Right forelimb (tissue), 1 donor: ENCODE data around the gene GPAT3.
"Not testable (repeated sequence)": the region's sequence is repeated elsewhere in the genome, so short reads cannot be mapped to it uniquely, and the experiment has no call there.

ENCODE experiments used
- DNase-seq: peaks from one replicate; pipeline ENCODE4 v3.0.0-alpha.2; 2018

The GPAT3 gene

DNA sequence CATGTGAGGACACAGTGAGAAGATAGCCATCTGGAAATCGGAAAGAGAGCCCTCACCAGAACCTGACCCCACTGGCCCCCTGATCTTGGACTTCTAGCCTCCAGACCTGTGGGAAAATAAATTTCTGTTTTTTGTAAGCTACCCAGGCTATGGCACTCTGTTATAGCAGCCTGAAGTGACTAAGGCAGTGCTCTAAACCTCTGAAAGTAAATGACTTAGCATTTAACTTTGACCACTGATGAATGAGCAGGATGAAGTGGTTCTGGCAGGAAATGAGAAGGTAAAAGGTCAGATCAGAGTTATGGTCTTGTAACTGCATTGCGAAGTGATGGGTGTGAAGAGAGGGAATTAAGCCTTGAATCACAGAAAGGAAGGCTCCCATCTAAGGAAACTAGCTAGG, 17.0 kb downstream of the GPAT3 start:
- DNase-seq: no peak

DNA sequence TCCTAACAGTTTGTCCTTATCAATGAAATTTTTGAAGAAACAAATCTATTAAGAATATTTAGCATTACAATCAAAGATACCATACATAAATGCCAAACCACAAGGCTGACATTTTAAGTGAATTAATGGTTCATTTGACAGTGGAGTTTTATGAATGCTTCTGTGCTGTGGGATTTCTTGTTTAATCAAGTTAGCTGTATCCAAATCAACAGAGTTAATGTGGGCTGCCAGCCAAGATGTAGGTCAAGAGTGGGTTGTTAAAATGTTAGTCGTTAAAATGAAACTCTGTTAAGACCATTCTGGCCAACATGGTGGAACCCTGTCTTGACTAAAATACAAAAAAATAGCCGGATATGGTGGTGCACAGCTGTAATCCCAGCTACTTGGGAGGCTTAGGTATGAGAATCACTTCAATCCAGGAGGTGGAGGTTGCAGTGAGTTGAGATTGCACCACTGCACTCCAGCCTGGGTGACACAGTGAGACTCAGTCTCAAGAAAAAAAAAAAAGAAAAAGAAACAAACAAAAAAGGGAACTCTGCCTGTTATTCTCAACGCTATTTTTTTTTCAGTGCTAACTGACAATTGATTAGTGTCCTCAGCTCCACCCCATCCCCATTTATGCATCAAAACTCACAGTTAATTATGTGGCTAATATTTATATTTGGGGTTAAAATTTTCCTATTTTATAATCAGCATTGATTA, 20.2 kb downstream of the GPAT3 start:
- DNase-seq: no peak

DNA sequence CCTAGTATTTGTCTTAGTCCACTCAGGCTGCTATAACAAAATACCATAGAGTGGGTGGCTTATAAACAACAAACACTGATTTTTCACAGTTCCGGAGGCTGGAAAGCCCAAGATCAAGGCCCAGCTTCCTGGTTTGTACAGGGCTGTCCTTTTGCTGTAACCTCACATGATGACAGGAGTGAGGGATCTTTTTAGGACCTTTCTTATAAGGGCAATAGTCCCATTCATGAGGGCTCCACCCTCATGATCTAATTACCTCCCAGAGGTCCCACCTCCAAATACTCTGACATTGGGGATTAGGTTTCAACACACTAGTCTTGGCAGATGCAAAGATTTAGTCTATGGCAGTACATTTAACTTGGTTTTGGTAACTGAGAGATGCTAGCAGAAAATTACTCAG, 20.9 kb downstream of the GPAT3 start:
- DNase-seq: no peak

DNA sequence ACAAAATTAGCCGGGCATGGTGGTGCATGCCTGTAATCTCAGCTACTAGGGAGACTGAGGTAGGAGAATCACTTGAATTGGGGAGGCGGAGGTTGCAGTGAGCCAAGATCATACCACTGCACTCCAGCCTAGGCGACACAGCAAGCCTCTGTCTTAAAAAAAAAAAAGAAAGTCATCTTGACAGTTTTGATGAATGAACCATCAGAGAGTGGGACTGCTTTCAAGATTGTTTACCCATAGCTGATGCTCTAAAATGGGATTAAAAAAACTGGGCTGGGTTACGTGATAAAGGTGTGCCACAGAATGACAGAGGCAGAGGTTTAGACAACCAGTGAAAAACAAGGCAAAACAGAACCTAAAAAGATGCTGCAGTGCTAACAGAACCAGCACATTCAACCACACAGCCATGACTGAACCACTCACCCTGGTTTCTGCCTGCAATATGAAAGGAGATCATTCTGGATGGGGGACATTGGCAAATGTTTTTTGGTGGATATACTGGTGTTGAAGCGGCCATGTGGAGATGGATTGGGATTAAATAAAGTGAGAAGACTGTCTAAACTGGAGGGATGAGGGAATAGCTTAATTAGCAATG, 22.2 kb downstream of the GPAT3 start:
- DNase-seq: no peak

DNA sequence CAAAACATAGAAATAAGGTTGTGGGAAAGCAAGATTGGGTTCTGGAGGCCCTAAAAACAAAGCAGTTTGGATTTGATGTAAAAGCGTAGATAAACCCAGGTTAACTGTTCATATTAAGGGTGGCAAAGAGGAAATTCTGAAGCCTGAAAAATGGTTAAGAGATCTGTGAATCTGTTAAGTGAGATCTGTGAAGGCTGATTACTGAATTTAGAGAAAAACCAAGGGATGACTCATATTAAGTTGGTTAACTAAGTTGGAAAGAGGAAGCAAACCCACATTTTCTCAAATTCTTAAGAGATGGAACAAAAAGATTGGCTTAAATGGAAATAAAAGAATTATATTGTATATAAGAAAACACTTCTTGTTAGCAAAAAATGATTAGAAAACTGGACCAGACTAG, 22.8 kb downstream of the GPAT3 start:
- DNase-seq: no peak

DNA sequence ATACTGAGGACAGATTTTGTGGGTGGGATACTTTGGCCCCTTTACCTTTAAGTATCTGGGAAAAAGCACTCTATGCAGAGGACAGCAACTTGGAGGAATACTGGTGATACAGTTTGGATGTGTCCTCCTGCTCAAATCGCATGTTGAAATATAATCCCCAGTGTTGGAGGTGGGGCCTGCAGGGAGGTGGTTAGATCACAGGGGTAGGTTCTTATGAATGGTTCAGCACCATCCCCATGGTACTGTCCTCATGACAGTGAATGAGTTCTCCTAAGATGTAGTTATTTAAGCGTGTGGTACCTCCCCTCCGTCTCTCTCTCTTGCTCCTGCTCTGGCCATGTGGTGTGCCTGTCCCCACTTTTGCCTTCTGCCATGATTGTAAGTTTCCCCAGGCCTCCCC, 24.6 kb downstream of the GPAT3 start:
- no peak for DNase-seq

DNA sequence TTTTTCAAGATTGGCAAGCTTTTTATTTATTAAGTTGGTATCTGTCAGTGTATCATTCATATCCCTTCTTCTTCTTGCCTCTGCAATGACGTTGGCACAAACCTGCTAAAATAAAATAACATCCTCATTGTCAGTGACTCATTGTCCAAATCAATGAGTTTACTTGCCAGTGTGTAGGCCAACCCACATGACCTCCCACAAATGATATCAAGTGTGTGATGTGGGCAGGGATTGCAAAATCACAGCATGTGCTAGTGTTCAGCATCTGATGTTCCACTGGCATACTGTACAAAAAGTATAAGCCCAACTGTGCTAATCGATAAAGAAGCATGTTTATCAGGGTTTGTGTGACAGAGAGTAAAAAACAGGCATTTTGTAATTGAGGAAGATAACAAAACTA, 25.5 kb downstream of the GPAT3 start:
- DNase-seq: no peak

DNA sequence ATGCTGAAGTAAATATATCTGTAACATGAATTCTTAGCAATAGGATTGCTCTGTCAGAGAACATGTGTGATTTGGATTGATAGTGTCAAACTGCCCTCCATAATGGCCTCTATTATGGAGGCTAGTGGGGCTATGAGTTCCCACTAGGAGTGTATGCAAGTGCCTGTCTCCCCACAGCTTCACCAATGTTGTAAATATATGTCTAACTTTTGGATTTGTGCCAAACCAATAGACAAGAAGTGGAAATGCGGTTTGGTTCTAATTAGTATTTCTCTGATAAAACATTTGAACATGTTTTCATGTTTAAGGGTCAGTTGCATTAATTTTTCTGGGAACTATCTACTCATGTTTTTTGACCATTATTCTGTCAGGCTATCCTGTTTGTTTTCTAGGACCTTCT, 28.1 kb downstream of the GPAT3 start:
- DNase-seq: no peak

DNA sequence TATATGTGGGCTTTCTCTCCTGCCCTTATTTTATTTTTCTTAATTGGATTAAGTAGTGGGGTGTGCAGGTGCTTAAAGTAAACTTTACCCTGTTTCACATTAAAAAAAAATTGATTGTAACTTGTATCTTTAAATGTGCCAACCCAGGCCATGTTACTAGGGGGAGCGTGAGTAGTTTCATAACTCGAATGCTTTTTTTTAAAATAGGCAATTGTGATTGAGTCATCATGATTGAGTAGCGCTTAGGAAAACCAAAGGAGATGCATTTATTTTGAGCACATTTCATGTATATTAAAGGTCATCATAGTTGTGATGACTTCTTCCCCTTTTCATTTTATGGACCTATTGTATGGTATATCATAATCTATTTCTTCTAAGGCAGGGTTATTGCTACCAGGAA, 32.2 kb downstream of the GPAT3 start:
- no peak for DNase-seq

DNA sequence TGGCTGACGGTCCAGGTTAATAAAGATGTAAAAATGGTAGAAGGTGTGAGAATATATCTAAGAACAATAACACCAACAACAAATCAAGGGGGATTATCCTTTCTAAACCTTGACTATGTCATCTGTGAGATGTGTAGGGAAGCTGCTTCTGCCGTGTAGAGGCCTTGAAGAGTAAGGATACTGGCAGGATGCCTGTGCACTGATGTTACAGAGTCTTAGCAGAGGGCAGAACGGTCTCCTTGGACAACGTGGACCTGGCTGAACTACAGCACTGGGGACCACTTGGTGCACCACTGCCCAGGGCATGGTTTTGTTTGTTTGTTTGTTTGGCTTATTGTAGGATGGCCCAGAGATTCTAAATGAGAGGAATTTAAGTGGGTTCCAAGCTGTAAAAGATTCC, 33.5 kb downstream of the GPAT3 start:
- DNase-seq: no peak

DNA sequence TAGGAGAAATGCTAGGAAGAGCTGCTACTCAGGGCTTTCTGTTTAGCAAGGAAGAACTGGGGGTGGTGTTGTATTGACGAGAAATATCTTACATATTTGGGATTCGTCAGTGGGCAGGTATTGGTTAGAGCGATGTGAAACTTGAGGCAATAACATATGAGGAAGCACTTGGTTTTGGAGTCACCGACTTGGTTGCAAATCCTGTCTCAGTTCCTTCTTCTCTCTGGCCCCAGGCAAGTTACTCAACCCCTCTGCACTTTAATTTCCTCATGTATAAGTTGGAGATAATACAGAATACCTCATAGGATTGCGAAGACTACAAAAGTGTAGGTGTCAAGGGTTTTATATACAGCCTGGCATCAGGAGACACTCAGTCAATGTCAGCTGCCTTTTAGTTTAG, 34.1 kb downstream of the GPAT3 start:
- DNase-seq: no peak

DNA sequence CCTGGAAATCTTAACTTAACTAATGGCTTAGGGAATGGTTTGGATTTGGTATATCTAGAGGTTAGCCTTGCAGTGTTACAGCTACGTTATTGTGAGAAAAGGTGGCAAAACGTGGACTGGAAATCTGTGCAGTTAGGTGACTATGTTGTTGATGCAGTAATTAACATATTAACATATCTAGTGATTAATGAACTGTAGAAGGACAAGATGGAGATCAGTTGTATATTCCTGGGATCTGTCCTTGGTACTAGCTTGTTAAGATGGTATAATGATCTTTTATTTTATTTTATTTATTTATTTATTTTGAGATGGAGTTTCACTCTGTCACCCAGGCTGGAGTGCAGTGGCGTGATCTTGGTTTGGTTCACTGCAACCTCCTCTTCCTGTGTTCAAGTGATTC, 36.9 kb downstream of the GPAT3 start:
- no peak for DNase-seq

DNA sequence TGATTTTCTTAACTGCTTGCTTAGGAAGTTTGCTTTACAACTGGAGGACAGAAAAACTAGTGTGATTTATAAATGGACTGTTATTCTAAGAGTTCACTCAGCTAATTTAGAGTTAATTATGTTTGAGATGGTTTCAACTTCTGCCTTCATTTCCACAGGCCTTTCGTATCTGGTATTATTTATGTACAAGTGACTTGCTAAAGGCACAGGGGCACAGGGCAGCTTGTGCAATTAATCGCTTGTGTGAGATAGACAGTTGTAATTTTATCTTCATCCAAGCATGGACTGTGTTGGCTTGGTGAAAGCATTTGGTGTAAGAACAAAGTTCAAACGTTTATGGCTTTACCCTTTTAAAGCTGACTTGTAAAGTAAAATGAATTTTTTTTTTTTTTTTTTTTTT, 38.3 kb downstream of the GPAT3 start:
- DNase-seq: no peak

DNA sequence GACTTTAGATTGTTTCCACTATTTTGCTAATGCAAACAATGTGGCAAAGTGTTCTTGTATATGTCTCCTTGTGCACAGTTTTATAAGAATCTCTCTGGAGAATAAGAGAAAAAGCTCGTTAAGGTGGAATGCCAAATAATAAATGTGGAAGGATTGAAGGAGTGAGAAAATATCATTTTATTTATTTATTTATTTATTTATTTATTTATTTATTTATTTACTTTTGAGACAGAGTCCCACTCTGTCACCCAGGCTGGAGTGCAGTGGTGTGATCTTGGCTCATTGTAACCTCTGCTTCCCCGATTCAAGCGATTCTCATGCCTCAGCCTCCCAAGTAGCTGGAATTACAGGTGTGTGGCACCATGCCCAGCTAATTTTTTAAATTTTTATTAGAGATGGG, 40.3 kb downstream of the GPAT3 start:
- not testable (repeated sequence) for DNase-seq

DNA sequence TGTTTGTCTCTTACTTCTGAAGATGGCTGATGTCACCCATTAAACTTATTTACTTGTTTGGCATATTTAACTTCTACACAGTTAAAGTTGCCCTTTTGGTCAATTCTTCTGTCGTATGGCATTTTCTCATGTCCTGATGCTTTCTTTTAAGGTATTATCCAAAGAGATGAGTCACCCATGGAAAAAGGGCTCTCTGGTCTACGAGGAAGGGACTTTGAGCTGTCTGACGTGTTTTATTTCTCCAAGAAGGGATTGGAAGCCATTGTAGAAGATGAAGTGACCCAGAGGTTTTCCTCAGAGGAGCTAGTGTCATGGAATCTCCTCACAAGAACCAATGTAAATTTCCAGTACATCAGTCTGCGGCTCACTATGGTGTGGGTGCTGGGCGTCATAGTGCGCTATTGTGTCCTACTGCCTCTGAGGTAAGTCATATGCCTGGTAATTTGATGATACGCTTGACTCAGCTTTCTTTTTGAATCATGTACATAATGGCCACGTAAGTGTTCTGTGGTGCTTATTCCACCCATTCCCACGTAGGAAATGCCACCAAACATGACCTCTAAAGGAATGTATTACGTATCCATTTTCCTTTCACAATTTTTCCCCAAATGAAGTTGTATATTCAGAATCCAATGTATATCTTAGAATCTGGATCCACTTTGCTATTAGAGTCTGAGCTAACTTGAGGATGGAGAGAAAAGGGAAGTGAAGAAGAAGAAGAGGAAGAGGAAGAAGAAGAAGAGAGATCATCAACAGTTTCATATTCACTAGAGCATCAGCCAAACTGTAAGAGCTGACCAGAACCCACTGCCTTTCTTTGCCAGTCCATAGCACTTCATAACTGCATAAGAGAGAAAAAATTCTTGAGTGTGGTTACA, 45.7 kb downstream of the GPAT3 start:
- no peak for DNase-seq

DNA sequence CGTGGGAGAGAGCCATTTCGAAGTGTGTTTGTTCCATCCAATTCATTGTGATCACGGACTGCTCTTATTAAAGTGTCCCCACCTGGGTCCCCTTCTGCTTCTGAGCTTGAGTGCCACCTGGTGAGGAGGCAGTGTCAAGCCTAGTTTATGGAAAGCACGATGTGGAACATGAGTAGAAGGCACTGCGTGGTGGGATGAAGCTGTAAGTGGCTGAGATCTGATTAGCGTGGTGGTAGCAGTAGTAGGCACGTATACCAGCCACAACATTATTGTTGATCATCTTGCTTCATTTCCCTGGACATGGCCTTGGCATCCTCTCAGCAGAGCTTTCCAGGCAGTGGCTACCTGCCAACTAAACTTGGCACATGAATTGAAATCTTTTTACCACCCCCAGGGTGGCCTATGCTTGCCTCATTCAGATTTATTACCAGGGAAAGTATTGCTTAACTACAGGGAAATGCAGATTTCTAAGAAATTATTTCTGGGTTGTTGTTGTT, 46.4 kb downstream of the GPAT3 start:
- DNase-seq: no peak

DNA sequence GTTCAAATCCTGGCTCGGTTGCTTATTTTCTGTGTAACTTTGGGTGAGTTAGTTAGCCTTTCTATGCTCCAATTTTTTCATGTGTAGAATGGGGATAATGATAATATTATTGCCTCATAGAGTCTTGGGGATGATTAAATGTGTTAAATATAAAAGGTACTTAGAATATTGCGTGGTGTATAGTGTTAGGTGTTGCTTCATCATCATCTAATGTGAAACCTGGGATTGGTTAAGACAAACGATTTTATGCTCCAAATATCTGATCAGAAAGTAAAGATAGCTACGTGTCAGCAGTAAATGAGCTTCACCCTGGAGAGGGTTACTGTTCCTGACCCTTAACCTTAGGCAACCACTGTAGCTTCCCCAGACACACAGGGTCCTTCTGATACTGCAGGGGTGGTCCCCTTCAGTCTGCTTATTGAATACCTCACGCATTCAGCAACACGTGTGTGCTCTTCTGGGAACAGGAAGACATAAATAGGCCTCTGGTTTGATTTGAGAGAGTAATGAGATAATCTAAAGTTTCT, 50.1 kb downstream of the GPAT3 start:
- DNase-seq: no peak

DNA sequence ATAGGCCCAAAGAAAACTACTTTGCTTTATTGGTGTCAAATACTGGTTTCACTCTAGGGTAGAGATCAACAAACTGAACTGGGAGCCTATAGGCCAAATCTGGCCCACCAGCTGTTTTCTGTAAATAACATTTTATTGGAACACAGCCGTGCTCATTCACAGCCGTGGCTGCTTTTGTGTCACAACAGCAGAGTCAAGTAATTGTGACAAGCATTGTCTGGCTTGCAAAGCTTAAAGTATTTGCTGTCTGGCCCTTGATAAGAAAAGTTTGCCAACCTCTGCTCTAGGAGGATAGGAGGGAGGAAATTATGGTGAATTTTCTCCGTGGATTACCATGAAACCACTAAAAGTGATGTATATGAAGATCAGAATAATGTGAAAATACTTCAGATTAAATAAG, 53.4 kb downstream of the GPAT3 start:
- DNase-seq: no peak

DNA sequence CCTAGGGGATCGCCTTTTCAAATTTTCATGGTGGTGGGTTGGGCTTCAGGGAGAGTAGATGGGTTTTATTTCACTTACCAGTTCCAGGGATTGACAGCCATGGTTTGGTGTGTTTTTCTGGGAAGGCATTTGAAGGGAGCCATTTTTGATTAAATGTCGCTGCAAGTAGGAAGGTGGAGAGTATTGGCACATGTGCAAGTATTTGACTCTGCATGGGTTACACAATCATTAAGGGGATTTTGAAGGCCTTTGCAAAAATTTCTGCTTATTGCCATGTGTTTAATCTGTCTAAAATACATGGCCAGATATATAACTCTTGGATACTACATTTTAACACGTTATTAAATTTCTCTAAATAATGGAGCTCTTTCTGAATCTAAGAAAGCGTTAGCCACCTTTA, 55.1 kb downstream of the GPAT3 start:
- no peak for DNase-seq

DNA sequence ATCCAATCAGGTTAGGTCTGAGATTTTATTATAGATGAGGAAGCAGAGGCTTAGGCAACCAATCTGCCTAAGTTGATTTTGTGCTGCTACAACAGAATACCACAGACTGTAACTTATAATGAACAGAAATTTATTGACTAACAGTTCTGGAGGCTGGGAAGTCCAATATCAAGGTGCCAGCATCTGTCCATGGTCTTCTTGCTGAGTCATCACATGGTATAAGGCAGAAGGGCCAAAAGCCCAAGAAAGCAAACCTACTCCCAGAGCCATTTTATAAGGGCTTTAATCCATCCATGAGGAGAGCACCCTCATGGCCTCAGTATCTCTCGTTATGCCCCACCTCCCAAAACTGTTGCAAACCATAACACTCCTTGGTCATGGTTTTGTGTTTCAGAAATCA, 55.8 kb downstream of the GPAT3 start:
- DNase-seq: no peak

DNA sequence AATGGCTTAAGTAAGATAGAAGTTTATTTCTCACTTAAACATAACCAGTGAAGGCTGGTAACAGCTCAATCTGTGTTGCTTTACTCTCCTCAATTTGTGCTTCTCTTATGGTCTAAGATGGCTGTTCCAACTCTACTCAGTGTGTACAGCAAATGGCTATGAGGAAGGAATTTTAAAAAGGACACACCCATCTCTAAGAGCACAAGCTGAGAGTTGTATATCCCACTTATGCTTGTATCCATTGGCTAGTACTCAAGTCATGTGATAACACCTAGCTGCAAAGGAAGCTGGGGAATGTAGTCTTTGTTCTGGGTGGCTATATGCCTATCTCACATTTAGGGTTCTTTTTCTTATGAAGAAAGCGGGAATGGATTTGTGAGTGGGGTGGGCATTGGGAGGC, 63.3 kb downstream of the GPAT3 start:
- no peak for DNase-seq

DNA sequence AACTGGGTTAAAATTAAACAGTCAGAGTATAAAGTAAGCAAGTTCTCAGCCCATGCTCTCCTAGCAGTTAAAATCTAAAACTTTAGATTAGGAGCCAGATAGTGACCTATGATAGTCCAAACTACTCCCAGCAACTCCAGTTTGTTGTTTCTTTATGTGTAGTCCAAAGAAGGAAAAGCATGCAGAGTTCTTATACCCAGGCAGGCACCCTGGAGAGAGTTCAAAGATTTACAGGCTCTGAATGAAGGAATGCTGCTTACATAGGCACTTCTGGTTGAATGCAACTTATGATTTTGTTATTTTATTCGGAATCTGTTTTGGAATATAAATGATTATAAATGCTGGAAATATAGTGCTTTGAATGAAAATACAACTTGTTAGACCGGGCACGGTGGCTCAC, 67.2 kb downstream of the GPAT3 start:
- no peak for DNase-seq

DNA sequence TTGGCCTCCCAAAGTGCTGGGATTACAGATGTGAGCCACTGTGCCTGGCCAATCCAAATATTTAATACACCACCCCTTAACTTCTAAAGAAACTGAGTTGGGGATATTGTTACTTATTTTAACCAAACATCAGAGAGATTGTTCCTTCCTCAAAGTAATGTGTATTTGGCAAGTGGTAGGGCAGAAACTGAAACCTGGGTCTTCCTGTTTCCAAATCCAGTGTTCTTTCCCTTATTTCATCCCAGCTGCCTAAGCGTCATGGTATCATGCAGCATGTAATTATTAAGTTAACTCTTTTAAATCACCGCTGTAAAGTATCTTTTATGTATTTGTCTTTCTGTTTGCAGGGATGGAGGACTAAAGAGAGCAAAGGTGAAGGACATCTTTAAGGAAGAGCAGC, 68.4 kb downstream of the GPAT3 start:
- no peak for DNase-seq

DNA sequence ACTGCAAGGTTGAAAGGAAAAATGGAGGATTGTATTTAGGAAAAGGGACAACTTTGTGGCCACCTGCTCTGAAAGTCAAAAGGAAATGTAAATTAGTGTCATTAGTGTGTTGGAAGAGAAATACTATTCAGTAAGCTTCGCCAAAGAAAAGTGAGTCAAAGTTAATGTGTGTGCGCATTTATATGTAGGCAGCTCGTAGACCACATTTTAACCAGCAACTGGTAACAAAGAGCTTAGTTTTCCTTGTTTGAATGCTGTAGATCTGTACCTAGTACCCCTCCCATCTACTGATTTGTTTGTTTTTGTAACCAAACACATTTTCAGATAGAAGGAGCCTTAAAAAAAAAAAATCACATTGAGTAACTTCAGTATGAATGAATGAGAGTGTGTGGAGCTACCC, 69.3 kb downstream of the GPAT3 start:
- no peak for DNase-seq
